Measurements from ENCODE around the gene AHNAK. TPM values are rescaled to one million over a fixed set of nuclear protein-coding genes. Genes with fewer than 3 reads are reported as not detected.

Gene AHNAK
- polyA plus RNA-seq, 10 donors, result 269 to 408 (median 312) TPM

DNA sequence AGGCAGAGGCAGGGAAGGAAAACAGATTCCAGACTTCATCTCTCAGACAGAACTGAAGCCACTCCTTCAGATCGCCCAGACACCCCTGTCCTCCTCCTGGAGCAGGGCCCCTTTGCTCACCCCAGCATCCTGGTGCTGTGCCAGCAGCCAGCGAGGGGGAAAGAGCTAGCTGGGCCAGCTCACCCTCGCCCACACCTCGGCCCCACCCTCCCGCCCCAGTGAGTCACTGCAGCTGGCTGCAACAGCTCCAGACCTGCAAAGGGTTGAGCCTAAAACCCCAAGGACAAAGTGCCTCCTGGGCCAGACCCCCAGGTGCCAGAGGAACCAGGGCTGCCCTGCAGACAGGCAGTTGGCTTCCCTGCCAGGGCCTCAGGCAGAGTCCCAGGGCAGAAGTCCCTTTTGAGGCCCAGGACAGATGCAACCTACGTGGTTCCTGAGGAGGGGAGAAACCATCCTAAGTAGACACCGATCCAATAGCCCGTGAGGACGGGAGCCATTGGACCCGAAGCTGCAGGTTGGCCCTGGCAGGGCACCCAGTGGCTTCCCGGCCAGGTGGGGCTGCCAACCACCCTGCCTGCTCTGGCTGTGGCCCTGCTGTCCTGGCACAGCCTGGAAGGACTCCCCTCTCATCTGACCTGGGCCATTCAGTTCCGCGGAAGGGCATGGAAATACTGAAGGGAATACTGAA is 7.2 kb downstream of the AHNAK start:
- DNase-seq, result peak; percentile 53 to 84 (median 62)

- DNase-seq, result no peak
Observed at GRCh38 chr11:62538470-62539237, 8.0 kb downstream of the AHNAK start.

DNA sequence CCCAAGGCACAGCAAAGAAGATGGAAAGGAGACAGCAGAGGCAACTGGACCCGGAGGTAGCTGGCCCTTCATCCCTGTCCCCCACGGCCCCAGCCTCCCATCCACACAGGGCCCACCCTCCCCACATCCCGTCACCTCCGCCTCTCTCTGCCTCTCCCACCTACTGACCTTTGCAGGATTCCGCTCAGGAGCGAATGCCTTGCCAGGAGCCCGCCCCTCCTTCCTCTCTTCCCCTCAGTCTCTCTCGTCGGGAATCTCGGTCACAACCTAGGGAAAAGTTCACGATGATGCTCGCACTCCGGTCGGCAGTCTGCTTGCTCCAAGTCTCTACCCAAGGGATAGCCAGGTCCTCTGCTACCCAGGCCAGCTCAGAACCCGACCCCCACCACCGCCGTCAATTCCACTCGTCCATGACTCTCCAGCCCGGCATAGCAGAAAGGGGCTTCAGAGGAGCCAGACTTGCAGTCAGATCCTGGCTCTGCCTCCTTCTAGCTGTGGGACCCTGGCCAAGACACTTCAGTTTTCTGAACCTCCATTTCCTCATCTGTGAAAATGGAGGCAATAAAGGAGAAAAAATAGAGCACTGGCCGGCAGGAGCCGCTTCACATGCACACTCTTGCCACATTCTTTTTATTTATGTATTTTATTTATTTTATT is 10.2 kb downstream of the AHNAK start:
- DNase-seq, result peak in 1 of 3 donors; percentile 17

DNA sequence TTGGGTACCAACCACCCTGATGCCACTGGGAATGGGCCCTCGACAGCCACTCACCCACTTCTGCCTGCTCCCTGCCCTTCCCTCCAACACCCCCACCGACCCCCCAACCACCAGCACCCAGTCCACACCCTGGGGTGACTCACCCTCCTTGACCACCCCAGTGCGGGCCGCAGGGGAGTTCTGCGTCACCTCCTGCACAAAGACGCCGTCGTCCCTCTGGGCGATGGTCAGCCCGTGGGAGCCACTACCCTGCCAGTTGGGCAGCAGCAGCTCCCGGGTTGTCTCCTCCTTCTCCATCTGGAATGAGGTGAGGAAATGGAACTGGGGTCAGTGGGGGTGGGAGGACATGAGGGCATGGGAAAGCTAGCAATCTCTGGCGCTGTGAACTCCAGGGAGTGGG is 10.8 kb downstream of the AHNAK start:
- no peak for DNase-seq

- DNase-seq, result no peak
Observed at GRCh38 chr11:62534779-62535545, 11.6 kb downstream of the AHNAK start.

GRCh38 chr11:62532096-62532495 is 14.5 kb downstream of the AHNAK start:
- no peak for DNase-seq

- no peak for DNase-seq
Observed at GRCh38 chr11:62516736-62517371, 29.8 kb downstream of the AHNAK start.

- DNase-seq, result no peak
Observed at GRCh38 chr11:62514151-62514550, 32.5 kb downstream of the AHNAK start.

GRCh38 chr11:62513626-62514025 is 33.0 kb downstream of the AHNAK start:
- DNase-seq, result no peak

- no peak for DNase-seq
Observed at GRCh38 chr11:62512961-62513360, 33.6 kb downstream of the AHNAK start.

GRCh38 chr11:62508336-62509058 is 38.1 kb downstream of the AHNAK start:
- DNase-seq, result peak; percentile 46 to 76 (median 61)

DNA sequence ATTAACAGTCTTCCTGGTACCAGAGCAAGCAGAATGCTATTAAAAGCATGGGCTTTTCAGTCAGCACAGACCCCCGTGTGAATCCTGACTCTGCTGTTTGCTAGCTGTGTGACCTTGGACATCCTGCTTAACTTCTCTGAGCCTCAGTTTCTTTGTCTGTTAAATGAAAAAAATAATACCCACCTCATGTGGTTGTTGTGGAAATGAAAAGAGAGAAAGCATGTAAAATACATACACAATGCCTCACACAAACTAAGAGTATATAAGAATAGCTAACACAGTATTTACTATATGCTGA is 39.5 kb downstream of the AHNAK start:
- no peak for DNase-seq

GRCh38 chr11:62506413-62507124 is 40.0 kb downstream of the AHNAK start:
- DNase-seq, result no peak

DNA sequence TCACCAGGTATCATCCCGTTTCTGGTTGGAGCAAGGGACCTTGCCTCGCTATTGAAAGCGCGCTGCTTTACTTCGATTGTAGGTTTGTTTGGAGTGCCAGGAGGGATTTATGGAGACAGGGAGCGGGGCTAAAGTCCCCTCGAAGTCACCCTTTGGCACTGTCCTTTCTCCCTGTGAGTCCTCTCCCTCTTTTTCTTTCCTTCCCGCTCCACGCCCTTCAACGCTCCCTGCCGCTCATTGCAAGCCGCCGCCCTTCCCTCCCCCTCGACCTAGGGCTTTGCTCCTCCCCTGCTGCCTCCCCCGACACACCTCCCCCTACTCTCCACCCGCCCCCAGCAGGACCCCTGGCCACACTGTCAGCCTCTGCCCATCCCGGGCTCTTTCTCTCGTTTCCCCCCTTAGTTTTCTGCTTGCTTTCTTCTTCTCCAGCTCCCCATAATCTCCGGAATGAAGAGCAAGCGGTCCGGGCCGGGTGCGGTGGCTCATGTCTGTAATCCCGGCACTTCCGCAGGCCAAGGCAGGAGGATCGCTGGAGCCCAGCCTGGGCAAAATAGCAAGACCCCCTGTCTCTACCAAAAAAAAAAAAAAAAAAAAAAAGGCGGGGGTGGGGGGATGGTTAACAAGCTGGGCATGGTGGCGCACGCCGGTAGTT is 41.0 kb downstream of the AHNAK start:
- DNase-seq, result peak in 1 of 3 donors; percentile 57

- peak in 1 of 3 donors; percentile 42 for DNase-seq
Observed at GRCh38 chr11:62505059-62505439, 41.6 kb downstream of the AHNAK start.

DNA sequence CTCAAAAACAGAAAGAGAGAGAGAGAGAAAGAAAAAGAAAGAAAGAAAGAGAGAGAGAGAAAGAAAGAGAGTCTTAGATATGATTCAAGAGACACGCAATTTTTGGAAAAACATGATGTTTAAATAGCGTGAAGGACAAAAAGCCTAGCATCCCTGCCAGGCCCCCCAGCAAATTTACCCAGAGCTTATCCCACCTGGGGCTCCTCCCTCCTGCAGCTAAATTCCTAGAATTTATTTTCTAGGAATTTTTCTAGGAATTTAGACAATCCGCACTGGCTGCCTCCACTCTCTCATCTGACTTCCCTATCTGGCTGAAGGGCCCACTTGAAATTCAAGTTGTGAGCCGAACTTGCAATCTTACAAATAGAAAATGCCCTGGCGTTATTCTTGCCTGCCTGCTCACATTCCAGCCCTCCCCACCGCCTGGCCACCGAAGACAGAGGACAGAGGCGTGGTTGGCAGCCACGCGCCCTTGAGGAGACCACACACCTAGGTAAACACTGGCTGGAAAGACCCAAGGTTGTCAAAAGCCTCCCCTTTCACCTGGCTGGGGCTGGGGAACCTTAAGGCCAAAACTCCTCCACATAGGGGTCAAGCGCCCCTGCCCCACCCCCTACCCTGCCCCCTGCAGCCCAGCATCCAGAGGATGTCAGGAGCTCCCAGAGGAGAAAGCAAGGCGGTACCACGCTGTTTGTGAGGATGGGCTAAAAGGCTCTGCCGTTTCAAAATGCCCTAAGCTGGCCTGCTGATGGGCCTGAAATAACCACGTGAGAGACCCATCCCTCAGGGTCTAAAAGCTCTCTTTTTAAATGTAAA is 42.2 kb downstream of the AHNAK start:
- no peak for DNase-seq

GRCh38 chr11:62502030-62502730 is 44.4 kb downstream of the AHNAK start:
- no peak for DNase-seq

- peak in 2 of 3 donors; percentile 51 to 69 for DNase-seq
Observed at GRCh38 chr11:62501432-62501891, 45.1 kb downstream of the AHNAK start.
